T-helper 1 cell treated with Interleukin-12 subunit alpha and Interleukin-12 subunit beta and Interleukin-4 antibody, amounts not matched to agents 30 ng/mL and 1 ng/mL, for 36 hours (primary cell): Measurements from ENCODE around the gene REN. TPM values are rescaled to one million over a fixed set of nuclear protein-coding genes. Genes with fewer than 3 reads are reported as not detected.

Experiments
- intact Hi-C: fragments of 100-400 bp; cut with micrococcal nuclease; formaldehyde crosslinking; loops from one replicate; pipeline ENCODE4 v1.15.1; 2024
- total RNA-seq: library from RNA; stranded (reverse); gene quantifications from 2 replicates; pipeline ENCODE4 v1.2.3, GENCODE V29; 2022

REN gene
- total RNA-seq, 1 donor from 2014 or later = not detected

DNA sequence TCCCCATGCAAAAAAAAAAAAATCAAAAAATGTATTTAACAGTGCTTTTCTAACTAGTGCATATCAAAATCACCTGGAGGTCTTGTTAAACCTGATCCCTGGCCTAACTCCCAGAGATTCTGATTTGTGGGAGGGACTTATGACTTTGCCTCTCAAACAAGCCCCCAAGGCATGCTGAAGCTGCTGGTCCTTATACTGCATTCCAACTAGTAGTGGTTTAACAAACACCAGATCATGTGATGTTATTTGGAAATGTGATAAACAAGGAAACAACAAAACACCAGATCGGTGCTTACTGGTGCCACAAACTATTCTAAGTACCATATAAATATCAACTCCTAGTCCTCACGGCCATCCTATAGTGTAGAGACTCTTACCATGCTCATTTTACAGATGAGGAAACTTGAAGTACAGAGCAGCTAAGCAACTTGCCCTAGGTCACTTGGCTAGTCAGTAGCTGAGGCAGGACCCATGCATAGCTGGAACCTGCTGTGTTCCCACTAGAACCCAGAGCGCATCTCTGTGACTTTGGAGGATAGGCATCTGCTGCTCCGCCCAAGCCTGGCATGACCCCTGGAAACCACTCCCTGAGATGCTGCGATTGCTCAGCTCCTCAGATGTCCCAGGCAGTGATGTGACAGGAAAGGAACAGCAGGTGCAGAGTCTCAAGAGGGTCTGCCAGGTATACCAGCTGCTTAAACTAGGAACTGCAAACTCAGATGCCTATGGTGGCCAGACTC, 55.1 kb downstream of the REN start:
- intact Hi-C loops = no loop called here

DNA sequence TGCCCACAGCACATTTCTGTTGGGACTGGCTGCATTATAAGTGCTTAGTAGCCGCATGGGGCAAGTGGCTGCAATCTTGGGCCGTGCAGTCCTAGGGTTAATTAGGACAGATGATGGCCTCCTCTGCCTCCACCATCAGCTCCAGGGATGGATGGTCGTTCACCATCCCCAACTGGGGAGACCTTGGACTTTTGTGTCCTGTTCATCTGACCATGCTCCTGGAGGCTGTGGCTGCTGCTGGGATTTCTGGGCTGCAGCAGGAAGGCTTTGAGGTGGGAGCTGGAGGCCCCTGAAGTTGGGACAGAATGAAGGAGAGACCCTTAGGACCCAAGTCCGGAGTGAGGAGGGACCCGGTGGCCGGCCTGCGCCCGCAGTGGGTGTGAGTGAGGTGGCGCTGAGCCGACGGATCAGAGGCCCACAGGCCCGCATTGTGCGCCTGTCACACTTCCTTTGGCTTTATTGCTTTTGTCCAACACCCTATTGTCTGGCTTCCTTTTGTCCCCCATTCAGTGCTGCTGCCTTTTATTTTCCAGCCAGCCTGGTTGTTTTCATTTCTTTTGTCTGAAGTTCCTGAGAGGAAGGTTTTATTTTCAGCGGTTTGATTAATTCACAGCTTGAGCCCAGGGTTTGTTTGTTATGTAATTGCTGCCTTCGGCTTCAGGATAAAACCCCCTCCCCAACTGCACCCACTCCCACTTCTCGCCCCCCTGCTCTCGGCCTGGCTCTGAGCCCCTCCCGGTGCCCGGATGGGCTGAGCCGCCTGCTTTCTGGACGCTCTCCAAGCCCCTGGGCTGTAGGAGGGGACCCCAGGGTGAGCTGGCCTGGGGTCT, 57.6 kb downstream of the REN start:
- intact Hi-C loops = no loop called here

DNA sequence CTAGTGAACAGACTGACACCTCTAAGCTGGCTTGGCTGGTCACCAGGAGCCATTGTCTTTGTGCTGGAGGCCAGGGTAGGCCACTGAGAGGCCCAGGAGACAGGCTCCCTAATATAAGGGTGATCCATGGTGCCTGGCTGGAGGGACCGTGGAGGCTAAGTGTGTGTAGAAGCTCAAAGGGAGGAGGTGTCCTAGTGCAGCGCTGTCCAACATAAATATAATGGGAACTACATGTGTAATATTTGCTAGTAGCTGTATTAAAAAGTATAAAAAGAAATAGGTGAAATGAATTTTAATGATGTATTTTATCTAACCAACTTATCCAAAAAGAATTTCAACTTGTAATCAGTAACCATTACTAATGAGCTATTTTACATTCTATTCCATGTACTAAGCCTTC, 58.2 kb downstream of the REN start:
- intact Hi-C loops = no loop called here

DNA sequence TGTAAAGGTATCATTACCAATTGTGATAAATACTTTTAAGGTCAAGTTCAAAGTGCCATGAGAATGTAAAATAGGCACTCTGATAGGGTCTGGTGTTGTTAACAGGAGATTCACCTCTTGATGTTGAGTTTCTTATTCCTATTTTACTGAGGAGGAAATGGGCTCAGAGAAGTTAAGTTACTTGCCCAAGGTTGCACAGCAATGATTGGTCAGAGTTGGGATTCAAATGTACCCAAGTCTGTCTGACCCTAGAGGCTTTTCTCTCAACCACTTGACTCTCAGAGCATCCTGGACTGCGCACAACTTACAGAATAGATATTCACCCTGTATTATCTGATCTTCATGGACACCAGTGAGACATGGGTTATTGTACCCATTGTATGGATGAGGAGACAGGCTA, 59.3 kb downstream of the REN start:
- intact Hi-C loops = no loop called here

DNA sequence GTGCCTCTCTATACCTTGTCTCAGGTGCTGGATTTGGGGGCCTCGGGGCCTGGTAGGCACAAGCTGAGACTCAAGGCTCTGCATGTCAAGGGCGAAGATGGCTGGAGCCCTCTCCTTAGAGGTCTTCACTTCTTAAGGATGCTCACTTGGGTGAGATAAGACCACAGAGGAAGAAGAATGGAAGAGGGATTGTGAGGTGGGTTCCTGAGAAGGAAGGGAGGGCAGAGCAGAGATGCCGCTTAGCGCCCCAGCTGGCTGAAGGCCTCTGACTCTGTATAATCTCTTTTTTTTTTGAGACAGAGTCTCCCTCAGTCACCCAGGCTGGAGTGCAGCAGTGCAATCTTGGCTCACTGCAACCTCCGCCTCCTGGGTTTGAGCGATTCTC, 61.0 kb downstream of the REN start:
- intact Hi-C loops = no loop called here

Other genes with a start within 250 kb of the REN start
- gene SOX13, start 93.2 kb downstream of the REN start, total RNA-seq = 0.12 and 0.42 TPM in 2 replicates
- not detected in 2 replicates for gene ETNK2, start 14.3 kb downstream of the REN start, total RNA-seq
- not detected in 2 replicates for gene KISS1, start 30.2 kb upstream of the REN start, total RNA-seq
- gene GOLT1A, start 47.7 kb upstream of the REN start, total RNA-seq = not detected in 2 replicates
- 0.29 and 0.32 TPM in 2 replicates for gene PLEKHA6, start 193.6 kb upstream of the REN start, total RNA-seq
- gene PPP1R15B, start 245.5 kb upstream of the REN start, total RNA-seq = 74.5 and 75.6 TPM in 2 replicates